ENCODE results near the gene VPS37C.
"Not testable (repeated sequence)": the region's sequence is repeated elsewhere in the genome, so short reads cannot be mapped to it uniquely, and the experiment has no call there.

Gene VPS37C

DNA sequence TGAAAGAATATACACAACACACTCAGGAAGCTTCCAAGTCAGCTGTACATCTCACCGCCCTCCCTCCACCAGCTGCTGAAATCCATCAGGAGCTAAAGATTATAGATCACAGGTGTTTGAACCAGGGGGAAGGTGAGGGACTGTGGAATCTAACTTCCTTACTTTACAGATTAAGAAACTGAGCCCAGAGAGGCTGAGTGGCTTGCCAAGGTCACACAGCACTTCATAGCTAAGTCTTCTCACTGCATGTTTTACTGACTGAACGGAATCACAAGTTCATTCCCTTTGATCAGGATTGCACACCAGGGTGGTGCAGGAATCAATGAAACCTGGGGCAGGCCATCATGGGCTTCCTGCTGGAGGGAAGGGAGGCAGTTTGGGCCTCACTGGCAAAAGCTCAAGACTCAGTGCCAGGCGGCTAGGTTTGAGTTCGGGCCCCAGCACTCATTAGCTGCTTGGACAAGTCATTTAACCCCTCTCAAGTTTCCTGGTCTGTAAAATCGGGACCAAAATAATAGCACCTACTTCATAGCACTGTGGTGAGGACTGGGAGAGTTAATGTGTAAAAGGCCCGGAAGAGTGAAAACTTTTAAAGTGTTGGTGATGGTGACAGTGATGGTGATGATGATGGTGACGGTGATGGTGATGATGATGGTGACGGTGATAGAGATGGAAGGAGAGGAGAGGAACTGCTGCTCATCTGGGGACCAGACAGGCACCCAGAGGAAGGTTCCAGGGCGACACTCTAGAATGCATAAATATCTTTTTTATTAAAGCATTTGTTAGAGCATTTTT, 50.8 kb downstream of the VPS37C start:
- TF ChIP-seq POLR2AphosphoS5 (IDR thresholded peaks at IDR 0.05; ENCODE audit: low read depth, low read length) (no peak), TAF1 (IDR thresholded peaks at IDR 0.05; ENCODE audit: borderline replicate concordance, low read depth, low read length) (no peak), POLR2A (IDR thresholded peaks at IDR 0.05; ENCODE audit: low read depth, low read length) (no peak)
- FAIRE-seq (no peak), DNase-seq (ENCODE audit: insufficient read length) (no peak)

DNA sequence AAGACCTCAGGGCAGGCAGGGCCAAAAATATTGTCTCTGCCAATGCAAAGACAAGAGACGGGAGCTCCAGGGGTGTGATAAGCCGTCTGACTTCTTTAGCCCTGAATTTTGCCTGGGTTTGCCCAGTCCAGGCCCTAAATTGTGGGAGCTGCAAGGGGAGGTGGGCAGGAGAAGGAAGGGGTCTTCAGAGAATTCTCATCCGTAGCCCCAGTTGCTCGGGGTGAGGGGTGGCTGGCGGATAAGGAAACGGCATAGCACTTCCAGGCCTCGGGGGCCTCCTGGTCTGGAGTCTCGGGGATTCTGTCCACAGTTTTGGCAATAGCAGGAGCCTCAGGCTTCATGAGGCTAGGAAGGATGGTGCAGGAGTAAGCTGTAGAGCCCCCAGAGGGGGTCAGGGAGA, 51.6 kb downstream of the VPS37C start:
- TF ChIP-seq TAF1 (IDR thresholded peaks at IDR 0.05; ENCODE audit: borderline replicate concordance, low read depth, low read length) (no peak), POLR2A (IDR thresholded peaks at IDR 0.05; ENCODE audit: low read depth, low read length) (no peak), POLR2AphosphoS5 (IDR thresholded peaks at IDR 0.05; ENCODE audit: low read depth, low read length) (no peak)
- no peak for DNase-seq (ENCODE audit: insufficient read length)
- no peak for FAIRE-seq

DNA sequence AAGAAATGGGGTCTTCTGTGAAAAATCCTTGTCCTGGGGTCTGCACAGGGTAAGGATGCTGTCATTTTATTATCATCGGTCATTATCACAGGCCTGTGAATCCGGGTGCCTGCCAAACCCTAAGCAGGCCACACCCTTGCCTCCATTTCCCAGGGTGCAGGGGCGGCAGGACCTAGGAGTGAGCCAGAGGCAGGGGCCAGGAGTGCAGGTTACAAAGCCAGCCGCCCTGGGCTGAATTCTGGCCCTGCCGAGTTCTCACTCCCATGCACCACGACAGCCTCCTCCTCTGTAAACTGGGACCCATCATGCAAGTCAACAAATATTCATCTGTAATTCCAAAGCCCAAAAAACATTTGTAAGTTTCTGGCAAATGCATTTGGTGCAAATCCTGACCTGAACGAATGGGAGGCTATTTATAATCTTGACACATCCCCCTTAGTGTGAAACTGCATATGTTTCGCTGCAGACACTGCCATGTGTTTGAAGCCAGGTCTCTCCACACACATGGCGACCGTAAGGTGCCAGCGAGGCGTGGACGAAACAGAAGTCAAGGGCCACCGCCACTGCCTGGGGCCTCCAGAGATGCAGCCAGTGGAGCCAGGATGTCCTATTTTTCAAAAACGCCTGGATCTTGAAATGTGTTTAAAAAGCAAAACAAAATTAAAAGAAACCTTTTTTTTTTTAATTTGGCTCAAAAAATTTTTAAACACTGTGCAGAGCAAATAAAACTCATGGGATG, 52.2 kb downstream of the VPS37C start:
- no peak for FAIRE-seq

DNA sequence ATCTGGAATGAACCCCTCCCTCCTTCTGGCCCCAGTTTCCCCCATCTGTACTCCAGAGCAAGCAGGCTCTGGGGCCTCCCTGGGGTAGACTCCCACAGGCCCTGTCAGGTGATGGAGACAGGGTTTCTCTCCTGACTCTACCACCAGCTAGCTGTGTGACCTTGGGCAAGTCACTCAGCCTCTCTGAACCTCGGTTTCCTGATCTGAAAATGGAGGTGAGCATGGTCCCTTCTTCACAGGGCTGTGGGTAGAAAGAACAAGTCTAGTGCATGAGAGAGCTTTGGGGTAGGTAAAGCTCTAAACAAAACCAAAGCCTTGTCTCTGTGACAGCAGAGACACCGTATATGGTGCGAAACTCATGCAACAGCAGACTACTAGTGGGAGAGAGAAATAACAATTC, 53.3 kb downstream of the VPS37C start:
- no peak for TF ChIP-seq POLR2AphosphoS5 (IDR thresholded peaks at IDR 0.05; ENCODE audit: low read depth, low read length)
- DNase-seq (ENCODE audit: insufficient read length) (no peak), FAIRE-seq (no peak)

More for the DNA sequence above, 52.2 kb downstream of the VPS37C start:
- no peak for DNase-seq (ENCODE audit: insufficient read length)
- TF ChIP-seq POLR2AphosphoS5 (IDR thresholded peaks at IDR 0.05; ENCODE audit: low read depth, low read length), result no peak
- TF ChIP-seq TAF1 (IDR thresholded peaks at IDR 0.05; ENCODE audit: borderline replicate concordance, low read depth, low read length), result no peak
- TF ChIP-seq POLR2A (IDR thresholded peaks at IDR 0.05; ENCODE audit: low read depth, low read length), result no peak

DNA sequence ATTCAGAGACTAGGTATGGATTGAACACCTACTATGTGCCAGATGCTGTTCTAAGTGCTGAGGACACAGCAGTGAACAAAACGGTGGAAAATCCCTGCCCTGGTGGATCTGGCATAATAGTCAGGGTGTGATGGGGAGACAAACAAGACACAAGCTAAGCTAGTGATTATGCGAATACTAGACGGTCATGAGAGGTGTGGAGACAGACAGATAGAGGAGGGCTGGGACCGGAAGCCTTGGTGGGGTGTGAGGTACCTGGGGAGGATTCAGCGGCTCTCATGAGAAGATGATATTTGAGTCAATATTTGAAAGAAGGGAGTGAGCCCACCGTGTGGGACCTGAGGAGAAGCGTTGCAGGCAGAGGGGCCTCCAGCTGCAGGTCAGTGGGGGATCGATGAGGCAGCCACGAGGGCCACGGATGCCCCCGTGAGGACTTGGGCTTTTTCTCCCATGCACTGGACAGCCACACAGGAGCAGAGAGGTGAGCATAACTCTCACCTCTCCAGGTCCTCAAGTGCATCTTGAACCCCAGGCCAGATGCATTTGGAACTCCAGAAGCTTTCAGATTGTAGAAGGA, 54.2 kb downstream of the VPS37C start:
- TF ChIP-seq POLR2AphosphoS5 (IDR thresholded peaks at IDR 0.05; ENCODE audit: low read depth, low read length) (no peak), TAF1 (IDR thresholded peaks at IDR 0.05; ENCODE audit: borderline replicate concordance, low read depth, low read length) (no peak), POLR2A (IDR thresholded peaks at IDR 0.05; ENCODE audit: low read depth, low read length) (no peak)
- no peak for DNase-seq (ENCODE audit: insufficient read length)
- FAIRE-seq, result no peak

DNA sequence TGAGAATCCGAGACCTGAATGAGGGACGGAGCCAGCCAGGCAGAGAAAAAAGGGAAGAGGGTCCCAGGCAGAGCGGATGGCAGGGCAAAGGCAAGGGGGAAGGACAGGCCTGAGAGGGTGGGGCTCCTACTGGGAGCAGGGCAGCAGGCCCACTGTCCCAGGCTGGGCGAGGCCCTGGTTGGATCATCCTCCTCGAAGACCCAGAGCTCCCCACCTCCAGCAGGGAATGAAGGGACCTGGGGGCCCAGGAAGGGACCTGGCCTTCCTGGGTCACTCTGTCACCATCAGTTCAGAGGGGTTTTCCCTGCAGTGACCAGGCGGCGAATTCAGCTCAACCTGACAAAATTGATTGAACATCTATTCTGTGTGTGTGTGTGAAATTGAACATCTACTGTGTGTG, 54.9 kb downstream of the VPS37C start:
- no peak for FAIRE-seq
- TF ChIP-seq POLR2AphosphoS5 (IDR thresholded peaks at IDR 0.05; ENCODE audit: low read depth, low read length) (no peak), TAF1 (IDR thresholded peaks at IDR 0.05; ENCODE audit: borderline replicate concordance, low read depth, low read length) (no peak)

DNA sequence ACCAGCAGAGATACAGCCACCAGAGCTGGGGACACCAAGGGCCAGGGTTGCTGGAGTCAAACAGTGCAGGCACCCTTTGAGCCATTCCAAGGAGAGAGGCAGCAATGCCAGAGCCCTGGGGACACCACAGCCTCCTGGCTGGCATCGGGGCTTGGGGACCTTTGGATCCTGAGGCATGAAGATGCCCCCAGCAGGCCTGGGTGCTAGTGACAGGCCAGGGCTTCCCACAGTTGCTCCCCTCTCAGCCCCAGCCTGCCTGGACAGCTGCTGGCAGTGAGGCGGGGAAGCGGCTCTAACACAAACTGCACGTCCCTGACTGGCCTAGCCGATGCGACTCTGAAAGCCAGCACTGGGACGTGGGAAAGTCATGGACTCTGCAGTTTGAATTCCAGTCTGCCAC, 56.3 kb downstream of the VPS37C start:
- TF ChIP-seq POLR2A (IDR thresholded peaks at IDR 0.05; ENCODE audit: low read depth, low read length) (no peak), TAF1 (IDR thresholded peaks at IDR 0.05; ENCODE audit: borderline replicate concordance, low read depth, low read length) (no peak)
- FAIRE-seq (no peak), DNase-seq (ENCODE audit: insufficient read length) (no peak)

More for the DNA sequence above, 54.9 kb downstream of the VPS37C start:
- DNase-seq (ENCODE audit: insufficient read length), result no peak

DNA sequence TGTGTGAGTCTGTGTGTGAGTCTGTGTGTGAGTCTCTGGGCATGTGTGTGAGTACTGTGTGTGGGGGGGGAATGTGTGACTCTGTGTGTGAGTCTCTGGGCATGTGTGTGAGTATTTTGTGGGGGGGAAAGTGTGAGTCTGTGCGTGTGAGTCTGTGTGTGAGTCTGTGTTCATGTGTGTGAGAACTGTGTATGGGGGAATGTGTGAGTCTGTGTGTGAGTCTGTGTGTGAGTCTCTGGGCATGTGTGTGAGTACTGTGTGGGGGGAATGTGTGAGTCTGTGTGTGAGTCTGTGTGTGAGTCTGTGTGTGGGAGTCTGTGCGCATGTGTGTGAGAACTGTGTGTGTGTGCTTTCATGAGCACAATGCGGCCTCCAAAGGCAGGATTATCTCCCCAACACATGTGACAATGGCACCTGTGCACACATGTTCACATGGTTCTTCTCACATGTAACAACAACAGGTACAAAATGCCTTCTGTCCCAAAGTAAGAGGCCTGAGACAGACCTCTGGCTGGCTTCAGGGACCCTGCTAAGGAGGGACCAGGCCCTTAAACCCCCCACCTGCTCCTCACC, 57.3 kb downstream of the VPS37C start:
- FAIRE-seq (no peak), DNase-seq (ENCODE audit: insufficient read length) (no peak)
- TF ChIP-seq POLR2A (IDR thresholded peaks at IDR 0.05; ENCODE audit: low read depth, low read length), result no peak
- TF ChIP-seq TAF1 (IDR thresholded peaks at IDR 0.05; ENCODE audit: borderline replicate concordance, low read depth, low read length), result no peak

DNA sequence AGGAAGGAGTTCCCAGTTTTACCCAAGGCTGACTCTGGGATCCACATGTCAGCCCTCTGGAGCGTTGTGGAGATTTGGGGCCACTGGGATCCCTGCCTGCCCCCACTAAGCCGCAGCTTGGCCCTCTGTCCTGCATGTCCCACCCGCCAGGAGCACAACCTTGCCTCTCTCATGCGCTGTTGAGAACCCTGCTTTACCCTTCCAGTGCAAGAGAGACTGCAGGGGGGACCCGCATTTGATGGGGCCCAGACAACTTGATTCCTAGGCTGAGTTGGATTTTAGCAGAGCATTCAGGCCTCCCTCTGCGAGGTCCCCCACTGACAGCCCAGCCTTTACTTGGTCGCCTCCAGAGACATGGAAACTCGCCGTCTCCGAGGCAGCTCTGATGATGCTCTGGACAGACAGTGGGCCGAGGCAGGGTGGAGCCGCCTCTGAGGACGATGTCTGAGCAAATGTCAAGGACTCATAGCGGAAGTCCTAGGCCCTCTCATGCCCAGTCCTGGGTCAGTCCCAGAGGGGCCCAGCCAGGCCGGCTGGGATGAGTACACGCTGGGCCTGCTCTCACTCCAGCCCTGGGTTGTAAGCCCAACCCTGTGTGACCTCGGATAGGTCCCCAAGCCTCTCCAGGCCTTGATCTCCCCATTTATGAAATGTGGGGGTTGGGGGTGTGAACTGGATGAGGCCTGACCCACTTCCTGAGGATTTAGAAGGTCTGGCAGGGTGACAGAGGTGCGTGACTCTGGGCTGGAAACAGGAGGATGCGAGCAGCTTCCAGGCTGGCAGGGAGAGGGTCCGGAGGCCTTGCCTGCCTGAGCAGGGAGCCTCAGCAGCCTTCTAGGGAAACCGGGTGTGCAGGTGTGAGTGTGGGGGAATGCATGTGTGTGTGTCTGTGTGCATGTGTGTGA, 58.3 kb downstream of the VPS37C start:
- DNase-seq (ENCODE audit: insufficient read length) (no peak), FAIRE-seq (no peak)
- TF ChIP-seq POLR2A (IDR thresholded peaks at IDR 0.05; ENCODE audit: low read depth, low read length), result no peak
- no peak for TF ChIP-seq POLR2AphosphoS5 (IDR thresholded peaks at IDR 0.05; ENCODE audit: low read depth, low read length)
- no peak for TF ChIP-seq TAF1 (IDR thresholded peaks at IDR 0.05; ENCODE audit: borderline replicate concordance, low read depth, low read length)

DNA sequence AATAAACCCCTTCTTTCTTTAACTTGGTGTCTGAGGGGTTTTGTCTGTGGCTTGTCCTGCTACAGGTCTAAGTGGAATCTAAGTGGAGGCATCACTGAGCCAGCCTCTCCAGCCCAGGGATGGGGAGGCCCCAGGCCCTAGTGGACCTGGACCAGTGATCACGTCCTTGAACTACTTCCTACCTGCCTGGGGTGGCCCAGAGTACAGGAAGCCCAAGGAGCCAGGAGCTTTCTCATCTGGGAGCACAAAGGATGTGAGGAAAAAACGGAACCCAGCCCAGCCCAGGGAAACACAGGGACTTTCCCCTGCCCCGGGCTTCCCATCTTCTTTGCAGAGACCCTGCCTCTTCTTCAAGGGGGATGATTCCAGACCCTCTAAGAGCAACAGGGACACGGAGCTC, 62.4 kb downstream of the VPS37C start:
- TF ChIP-seq POLR2AphosphoS5 (IDR thresholded peaks at IDR 0.05; ENCODE audit: low read depth, low read length) (no peak), TAF1 (IDR thresholded peaks at IDR 0.05; ENCODE audit: borderline replicate concordance, low read depth, low read length) (no peak), POLR2A (IDR thresholded peaks at IDR 0.05; ENCODE audit: low read depth, low read length) (no peak)
- no peak for FAIRE-seq
- no peak for DNase-seq (ENCODE audit: insufficient read length)

DNA sequence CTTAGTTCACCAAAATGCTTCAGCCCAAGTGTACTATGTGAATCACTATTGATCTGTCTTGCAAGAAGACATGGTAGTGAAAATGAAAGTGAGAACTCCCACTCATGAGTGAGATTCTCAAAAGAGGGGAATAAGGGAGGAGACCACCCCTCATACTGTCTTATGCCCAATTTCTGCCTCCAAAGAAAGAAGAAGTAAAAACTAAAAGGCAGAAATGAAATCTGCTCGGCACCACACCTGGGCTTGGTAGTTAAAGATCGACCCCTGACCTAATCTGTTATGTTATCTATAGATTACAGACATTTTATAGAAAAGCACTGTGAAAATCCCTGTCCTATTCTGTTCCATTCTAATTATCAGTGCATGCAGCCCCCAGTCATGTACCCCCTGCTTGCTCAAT, 63.0 kb downstream of the VPS37C start:
- not testable (repeated sequence) for DNase-seq (ENCODE audit: insufficient read length); FAIRE-seq
